NOMO-1 (cell line): ENCODE data around the gene ZSWIM6.

Source experiments
- DNase-seq, 2 experiments: peaks; one replicate each; lab custom pipeline; 2025; ENCODE audit not compliant: unreplicated experiment in 2 of 2; lab: John Stamatoyannopoulos, UW

ZSWIM6 gene

GRCh38 chr5:61354199-61354598 is 22.1 kb downstream of the ZSWIM6 start:
- DNase-seq, result no peak

GRCh38 chr5:61357745-61358144 is 25.7 kb downstream of the ZSWIM6 start:
- no peak for DNase-seq

DNA sequence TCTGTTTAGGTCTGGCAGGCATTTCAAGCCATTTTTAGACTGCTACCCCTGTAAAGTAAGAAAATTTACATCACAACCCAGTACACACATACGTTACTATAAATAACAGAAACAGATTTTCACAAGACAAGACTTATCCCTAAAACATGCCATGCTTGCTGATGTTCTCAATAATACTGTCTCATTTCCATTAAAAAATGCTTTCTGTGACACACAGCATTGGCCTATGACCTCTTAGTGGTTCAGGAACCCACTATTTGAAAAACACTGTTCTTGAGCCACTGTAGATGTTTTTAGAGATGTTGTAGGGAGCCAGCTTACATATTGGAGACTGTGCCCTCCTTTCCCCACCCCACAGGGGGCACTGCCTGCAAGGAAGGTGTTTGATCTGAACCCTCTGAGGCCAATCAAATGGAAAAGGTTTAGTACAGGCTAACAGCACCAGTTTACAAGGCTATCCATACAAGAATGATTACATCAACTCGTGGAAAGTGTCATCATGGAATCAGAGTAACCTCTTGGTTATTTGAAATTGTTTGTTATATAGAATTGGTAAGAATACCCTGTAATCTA is 30.8 kb downstream of the ZSWIM6 start:
- no peak for DNase-seq

- DNase-seq, result no peak
These were observed 31.5 kb downstream of the ZSWIM6 start for GRCh38 chr5:61363401-61364114.

DNA sequence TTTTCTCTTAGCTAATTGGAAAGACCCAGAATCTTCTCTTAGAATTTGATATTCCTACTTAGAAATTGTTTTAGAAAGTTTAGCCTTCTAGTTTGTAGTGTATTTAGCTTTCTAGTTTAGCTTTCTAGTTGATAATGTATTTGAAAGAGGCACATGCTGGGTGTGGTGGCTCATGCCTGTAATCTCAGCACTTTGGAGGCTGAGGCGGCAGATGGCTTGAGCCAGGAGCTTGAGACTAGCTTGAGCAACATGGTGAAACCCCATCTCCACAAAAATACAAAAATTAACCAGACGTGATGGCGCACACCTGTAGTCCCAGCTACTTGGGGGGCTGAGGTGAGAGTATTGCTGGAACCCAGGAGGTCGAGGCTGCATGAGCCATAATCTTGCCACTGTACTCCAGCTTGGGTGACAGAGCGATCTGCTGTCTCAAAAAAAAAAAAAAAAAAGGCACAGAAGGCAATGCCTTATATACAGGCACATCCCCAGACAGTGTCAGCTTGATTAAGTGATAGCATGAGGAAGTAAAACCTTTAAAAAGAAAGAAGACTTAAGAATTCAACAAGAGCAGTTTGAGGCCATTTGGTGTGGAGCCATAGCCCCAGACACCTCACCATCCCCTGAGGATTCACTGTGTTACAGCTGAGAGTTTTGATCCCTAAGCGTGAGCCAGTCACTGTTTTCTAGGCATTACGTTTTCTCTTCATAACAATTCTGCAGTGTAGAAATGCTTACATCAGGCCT is 34.6 kb downstream of the ZSWIM6 start:
- peak in 1 of 2 experiments; percentile 7 for DNase-seq

DNA sequence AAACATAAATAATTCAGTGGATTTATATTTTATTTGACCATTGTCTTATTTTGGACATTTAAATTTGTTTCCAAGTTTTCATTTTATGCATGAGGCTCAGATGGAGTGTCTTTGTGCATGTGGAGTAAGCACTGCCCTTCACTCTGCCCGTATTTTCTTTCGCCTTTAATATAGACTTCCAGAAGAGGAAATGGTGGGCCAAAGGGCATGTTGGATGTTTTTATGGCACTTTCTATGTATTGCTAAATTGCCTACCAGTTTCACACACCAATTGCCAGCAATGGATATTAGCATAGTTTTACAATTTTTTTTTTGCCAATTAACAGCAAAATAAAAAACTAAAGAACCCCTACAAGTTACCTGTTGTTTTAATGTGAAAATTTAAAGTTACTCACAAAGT is 38.4 kb downstream of the ZSWIM6 start:
- DNase-seq, result no peak

- no peak for DNase-seq
These were observed 39.4 kb downstream of the ZSWIM6 start for GRCh38 chr5:61371474-61371873.

DNA sequence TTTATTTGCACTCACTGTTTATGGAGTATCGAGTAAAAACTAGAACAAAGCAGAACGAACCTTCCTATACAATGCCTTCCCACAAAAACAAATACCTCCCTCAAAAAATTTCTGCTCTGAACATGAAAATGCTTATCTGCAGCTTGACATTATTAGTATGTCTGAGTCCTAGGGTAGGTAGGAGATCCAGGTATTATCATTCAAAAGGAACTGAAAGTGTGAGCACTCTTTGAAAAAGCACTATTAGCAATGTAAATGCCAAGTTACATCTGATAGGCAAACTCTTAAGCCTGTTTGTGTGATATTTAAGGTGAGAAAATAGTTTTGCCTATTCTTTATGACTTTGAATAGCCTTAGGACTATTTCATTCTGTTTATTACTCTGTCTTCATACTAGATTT is 47.6 kb downstream of the ZSWIM6 start:
- DNase-seq, result no peak

GRCh38 chr5:61381968-61382367 is 49.9 kb downstream of the ZSWIM6 start:
- no peak for DNase-seq

DNA sequence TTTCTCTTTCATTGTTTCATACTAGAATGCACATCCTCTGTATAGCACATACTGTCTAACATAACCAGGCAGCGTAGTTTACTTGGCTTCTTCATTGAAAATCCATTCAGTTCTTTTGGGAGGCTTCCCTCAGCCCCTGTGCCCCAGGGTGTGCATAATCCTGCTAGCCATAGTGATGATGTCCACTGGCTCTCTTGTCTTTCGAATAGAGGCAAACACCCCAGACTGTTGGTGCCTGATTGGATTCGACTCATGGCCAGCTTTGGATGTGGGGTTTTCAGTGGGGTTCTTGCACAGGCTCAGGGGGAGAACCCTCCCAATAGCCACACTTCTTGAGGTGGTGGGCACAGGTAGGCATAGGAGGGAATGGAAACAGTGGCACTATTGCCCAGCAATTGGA is 53.6 kb downstream of the ZSWIM6 start:
- DNase-seq, result no peak

- DNase-seq, result no peak
These were observed 54.2 kb downstream of the ZSWIM6 start for GRCh38 chr5:61386045-61386800.

- DNase-seq, result no peak
These were observed 57.6 kb downstream of the ZSWIM6 start for GRCh38 chr5:61389609-61390008.

DNA sequence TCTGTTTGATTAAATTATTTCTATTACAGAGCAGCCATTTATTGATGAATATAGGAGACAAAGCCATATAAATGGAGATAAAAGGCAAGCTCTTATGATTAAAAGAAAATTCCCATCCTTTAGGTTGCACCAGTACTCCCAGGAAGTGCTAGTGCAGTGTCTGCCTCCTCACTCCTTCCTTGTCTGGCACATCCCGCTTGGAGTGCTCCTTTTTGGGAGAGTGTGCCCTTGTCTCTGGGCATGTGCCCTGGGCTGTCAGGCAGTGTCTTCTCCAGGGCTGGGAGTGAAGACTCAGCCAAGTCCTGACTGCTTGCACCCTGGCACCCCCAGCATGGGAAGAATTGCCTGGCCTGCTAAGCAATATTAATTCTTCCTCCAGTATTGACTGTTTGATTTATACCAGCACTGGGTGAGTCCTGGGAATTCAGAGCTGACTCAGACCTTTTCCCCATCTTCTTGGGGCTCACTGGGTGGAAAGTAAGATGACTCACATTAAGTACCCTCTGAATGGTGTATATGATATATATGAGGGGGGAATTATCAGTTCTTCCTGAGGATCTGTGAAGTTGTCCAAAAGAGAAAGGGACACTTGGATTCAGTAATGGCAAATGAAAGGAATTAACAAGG is 62.1 kb downstream of the ZSWIM6 start:
- DNase-seq, result no peak

- DNase-seq, result no peak
These were observed 62.7 kb downstream of the ZSWIM6 start for GRCh38 chr5:61394793-61395192.

DNA sequence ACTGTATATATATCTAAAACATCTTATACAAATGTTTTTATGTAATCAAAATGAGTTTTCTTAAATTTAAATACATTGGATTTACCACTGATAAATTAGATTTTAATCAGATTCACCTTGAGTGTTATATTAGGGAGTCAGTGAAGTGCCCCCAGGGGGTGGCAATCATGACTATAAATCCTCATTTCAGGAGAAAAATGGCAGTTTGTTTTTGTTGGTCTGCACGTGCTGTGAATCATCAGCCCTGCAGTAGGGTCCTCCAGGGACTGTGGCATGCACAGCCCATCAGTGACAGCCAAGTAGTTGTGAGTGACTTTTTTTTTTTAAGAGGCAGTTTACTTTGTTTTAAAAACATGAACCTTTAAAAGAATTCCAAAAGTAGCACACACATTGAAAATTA is 65.2 kb downstream of the ZSWIM6 start:
- DNase-seq, result no peak

DNA sequence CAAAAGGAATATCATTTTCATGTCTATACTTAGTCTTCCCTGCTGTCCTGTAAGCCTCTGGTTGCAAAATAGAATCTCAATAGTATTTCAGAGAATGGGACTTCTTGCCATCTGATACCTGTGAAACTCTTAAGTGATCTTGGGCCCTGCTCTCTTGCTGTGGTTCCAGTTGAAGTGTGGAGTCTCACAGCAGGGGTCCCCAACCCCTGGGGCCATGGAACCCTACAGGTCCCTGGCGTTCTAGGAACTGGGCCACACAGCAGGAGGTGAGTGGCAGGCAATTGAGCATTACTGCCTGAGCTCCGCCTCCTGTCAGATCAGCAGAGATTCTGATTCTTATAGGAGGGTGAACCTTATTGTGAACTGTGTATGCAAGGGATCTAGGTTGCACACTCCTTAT is 65.9 kb downstream of the ZSWIM6 start:
- no peak for DNase-seq

GRCh38 chr5:61398440-61398839 is 66.4 kb downstream of the ZSWIM6 start:
- no peak for DNase-seq

- no peak for DNase-seq
These were observed 67.6 kb downstream of the ZSWIM6 start for GRCh38 chr5:61399679-61400078.

DNA sequence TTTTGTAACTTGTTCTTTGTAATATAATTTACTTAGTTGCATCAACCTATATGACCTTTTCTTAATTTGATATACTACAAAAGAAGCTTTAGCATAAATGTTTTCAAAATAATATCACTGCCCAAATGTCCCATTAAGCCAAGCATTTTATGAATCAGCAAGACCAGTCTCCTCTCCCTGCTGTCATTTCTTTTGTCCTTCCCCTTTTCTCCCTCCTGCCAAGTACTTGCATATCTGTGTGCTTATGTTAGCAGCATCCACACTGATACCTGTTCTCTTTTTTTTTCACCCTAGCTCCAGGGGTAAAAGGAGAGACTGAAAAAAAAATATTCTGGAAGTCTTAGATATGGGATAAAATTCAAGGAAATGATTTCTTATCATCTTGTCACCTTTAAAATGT is 69.7 kb downstream of the ZSWIM6 start:
- DNase-seq, result peak; percentile 3 to 27

DNA sequence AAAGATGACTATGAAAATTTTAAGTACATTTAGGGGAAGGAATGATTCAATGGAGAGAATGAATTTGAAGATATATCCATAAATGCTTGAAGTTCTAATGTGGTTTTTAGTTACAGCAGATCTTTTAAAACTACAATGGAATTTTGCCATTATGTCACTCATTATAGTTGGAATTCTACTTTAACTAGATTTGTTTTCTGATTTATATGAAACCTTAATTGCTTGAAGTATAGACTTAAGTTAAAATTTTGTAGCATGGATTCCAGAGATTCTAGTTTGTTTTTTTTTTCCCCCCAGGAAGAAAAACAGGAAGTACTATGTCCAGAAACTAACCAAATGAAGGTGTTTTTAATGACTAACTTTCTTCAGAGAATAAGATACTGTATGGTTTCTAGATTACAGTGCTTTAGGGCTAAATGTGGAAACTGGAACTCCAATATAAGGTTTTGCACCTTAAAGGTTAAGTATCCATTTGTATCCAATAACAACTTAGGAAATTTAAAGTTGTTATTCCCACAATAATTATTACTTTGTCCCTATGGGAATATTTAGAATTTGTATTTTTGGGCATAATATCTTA is 70.3 kb downstream of the ZSWIM6 start:
- DNase-seq, result peak in 1 of 2 experiments; percentile 24
